MM.1S (cell line): ENCODE measurements around the gene ELF3.
"Not testable (repeated sequence)": the region's sequence is repeated elsewhere in the genome, so short reads cannot be mapped to it uniquely, and the experiment has no call there.

Experiments used
- DNase-seq: peaks from one replicate; pipeline ENCODE4 v3.0.0-alpha.2; 2015
- H2AFZ ChIP-seq: fragments of 300-600 bp; sonication (generic); 2 replicates; pipeline ENCODE4 v1.6.0; 2016; ENCODE audit warnings: antibody characterized with exemption, low read length
- H3F3A ChIP-seq: fragments of 300-600 bp; sonication (generic); 2 replicates; pipeline ENCODE4 v1.6.1; 2016; ENCODE audit warnings: mild to moderate bottlenecking, antibody characterized with exemption, low read length, moderate library complexity, mixed read lengths; ENCODE audit not compliant: insufficient read depth
- H3K27ac ChIP-seq: fragments of 300-600 bp; sonication (generic); 2 replicates; pipeline ENCODE4 v1.5.1; 2016; ENCODE audit warnings: mild to moderate bottlenecking, low read length
- H3K27me3 ChIP-seq: fragments of 300-600 bp; sonication (generic); replicated peaks from 2 replicates; pipeline ENCODE4 v1.6.0; 2016; ENCODE audit warnings: low read length; ENCODE audit not compliant: insufficient read depth
- H3K36me3 ChIP-seq: fragments of 300-600 bp; sonication (generic); replicated peaks from 2 replicates; pipeline ENCODE4 v1.6.1; 2016; ENCODE audit warnings: mild to moderate bottlenecking, low read length, mixed read lengths; ENCODE audit not compliant: insufficient read depth
- H3K4me1 ChIP-seq: fragments of 300-600 bp; sonication (generic); 2 replicates; pipeline ENCODE4 v1.6.1; 2016; ENCODE audit warnings: low read length, mixed read lengths
- H3K4me2 ChIP-seq: fragments of 300-600 bp; sonication (generic); 2 replicates; pipeline ENCODE4 v1.6.0; 2016; ENCODE audit warnings: low read depth, low read length
- H3K4me3 ChIP-seq: fragments of 300-600 bp; sonication (generic); 2 replicates; pipeline ENCODE4 v1.5.1; 2016; ENCODE audit warnings: low read length, mixed read lengths
- H3K79me2 ChIP-seq: fragments of 300-600 bp; sonication (generic); 2 replicates; pipeline ENCODE4 v1.6.1; 2016; ENCODE audit warnings: mixed run types, low read length, mixed read lengths
- H3K9ac ChIP-seq: fragments of 300-600 bp; sonication (generic); 2 replicates; pipeline ENCODE4 v1.6.1; 2016; ENCODE audit warnings: low read length, mixed read lengths
- H3K9me2 ChIP-seq: fragments of 300-600 bp; sonication (generic); replicated peaks from 2 replicates; pipeline ENCODE4 v1.6.1; 2016; ENCODE audit warnings: mild to moderate bottlenecking, low read length, mixed read lengths; ENCODE audit not compliant: insufficient read depth
- H3K9me3 ChIP-seq: fragments of 300-600 bp; sonication (generic); replicated peaks from 2 replicates; pipeline ENCODE4 v1.6.1; 2016; ENCODE audit warnings: mild to moderate bottlenecking, low read length, mixed read lengths; ENCODE audit not compliant: insufficient read depth
- H4K20me1 ChIP-seq: fragments of 300-600 bp; sonication (generic); 2 replicates; pipeline ENCODE4 v1.6.1; 2016; ENCODE audit warnings: mild to moderate bottlenecking, low read length, moderate library complexity, mixed read lengths; ENCODE audit not compliant: insufficient read depth
- EZH2 ChIP-seq: fragments of 300-600 bp; sonication (generic); optimal IDR thresholded peaks from 2 replicates; pipeline ENCODE3; 2017; ENCODE audit warnings: low read depth, mild to moderate bottlenecking, antibody characterized with exemption, low read length, mixed read lengths
- EZH2phosphoT487 ChIP-seq: fragments of 300-600 bp; sonication (generic); IDR thresholded peaks from 2 replicates; pipeline ENCODE4 v1.6.1; 2018; ENCODE audit warnings: antibody characterized with exemption, low read length
- TF ChIP-seq, protein P1 (sequence below): fragments of 300-600 bp; sonication (generic); IDR thresholded peaks from 2 replicates; pipeline ENCODE4 v1.5.1; 2016; ENCODE audit warnings: antibody characterized with exemption, low read length, mixed read lengths

ELF3 gene

GRCh38 chr1:202056644-202057334 is 46.4 kb downstream of the ELF3 start:
- TF ChIP-seq, protein P1, sequence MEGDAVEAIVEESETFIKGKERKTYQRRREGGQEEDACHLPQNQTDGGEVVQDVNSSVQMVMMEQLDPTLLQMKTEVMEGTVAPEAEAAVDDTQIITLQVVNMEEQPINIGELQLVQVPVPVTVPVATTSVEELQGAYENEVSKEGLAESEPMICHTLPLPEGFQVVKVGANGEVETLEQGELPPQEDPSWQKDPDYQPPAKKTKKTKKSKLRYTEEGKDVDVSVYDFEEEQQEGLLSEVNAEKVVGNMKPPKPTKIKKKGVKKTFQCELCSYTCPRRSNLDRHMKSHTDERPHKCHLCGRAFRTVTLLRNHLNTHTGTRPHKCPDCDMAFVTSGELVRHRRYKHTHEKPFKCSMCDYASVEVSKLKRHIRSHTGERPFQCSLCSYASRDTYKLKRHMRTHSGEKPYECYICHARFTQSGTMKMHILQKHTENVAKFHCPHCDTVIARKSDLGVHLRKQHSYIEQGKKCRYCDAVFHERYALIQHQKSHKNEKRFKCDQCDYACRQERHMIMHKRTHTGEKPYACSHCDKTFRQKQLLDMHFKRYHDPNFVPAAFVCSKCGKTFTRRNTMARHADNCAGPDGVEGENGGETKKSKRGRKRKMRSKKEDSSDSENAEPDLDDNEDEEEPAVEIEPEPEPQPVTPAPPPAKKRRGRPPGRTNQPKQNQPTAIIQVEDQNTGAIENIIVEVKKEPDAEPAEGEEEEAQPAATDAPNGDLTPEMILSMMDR: no peak
- TF ChIP-seq EZH2phosphoT487 (no peak), EZH2 (no peak)
- Histone ChIP-seq H3F3A (no peaks in the 10 kb centered on the region), H4K20me1 (no peaks in the 10 kb centered on the region), H3K9me2 (no peaks in the 10 kb centered on the region), H3K36me3 (no peaks in the 10 kb centered on the region), H3K27me3 (no peaks in the 10 kb centered on the region), H3K79me2 (no peaks in the 10 kb centered on the region), H3K27ac (no peak overlapping the region), H3K4me3 (no peak overlapping the region), H3K9me3 (no peaks in the 10 kb centered on the region), H3K4me1 (no peaks in the 10 kb centered on the region), H3K4me2 (no peak overlapping the region), H3K9ac (no peak overlapping the region), H2AFZ (no peak overlapping the region)
- no peak for DNase-seq

DNA sequence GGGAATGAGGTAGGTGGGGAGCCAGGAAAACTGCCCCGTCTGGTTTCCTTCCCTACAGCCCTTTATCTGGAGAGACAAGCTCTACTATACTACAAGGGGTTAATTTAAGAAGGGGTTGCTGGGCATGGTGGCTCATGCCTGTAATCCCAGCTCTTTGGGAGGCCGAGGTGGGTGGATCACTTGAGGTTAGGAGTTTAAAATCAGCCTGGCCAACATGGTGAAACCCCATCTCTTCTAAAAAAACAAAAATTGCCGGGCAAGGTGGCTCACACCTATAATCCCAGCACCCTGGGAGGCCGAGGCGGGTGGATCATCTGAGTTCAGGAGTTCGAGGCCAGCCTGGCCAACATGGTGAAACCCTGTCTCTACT is 46.9 kb downstream of the ELF3 start:
- H3K9me3 ChIP-seq, H3K36me3 ChIP-seq, H3K27me3 ChIP-seq, H3K79me2 ChIP-seq, H4K20me1 ChIP-seq, H3K9me2 ChIP-seq, H3K4me2 ChIP-seq, H3F3A ChIP-seq, H3K27ac ChIP-seq, DNase-seq, H3K9ac ChIP-seq, H3K4me1 ChIP-seq, H2AFZ ChIP-seq, H3K4me3 ChIP-seq: not testable (repeated sequence)

DNA sequence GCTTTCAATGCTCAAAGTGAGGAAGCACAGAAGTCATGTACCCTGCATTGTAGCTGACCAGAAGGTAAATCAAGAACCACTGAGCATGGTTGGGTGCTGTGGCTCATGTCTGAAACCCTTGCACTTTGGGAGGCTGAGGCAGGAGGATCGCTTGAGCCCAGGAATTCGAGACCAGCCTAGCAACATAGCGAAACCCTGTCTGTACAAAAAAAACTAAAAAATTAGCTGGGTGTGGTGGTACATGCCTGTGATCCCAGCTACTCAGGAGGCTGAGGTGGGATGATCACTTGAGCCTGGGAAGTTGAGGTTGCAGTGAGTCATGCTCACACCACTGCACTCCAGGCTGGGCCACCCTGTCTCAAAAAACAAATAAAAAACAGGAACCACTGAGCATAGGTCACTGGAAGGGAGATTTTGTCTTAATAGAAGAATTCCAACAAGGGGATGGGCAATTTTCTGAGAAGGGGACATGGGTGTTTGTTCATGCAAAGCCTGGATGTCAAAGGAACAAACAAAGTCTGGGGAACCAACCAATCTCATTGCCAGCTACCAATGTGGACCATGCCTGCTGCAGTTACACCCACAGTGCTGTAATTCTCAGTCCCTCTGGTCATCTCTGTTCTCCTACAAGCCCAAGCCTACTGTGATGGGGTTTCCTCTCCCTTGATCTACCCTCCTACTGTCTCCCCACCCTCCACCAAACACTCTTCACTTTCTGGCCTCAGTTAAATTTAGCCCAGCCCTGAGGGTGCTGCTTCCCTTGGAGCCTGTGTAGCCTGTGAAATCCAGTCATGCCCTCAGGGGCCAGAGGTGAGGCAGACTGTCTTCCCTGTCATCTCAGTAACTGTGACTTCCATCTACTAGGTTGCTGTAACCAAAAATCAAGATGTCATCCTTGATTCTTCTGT is 47.9 kb downstream of the ELF3 start:
- TF ChIP-seq EZH2 (no peak), EZH2phosphoT487 (no peak)
- TF ChIP-seq, protein P1: no peak
- no peak for DNase-seq
- Histone ChIP-seq H3K9ac (no peak overlapping the region), H2AFZ (no peak overlapping the region), H3K4me1 (no peaks in the 10 kb centered on the region), H3K27ac (no peak overlapping the region), H3K36me3 (no peaks in the 10 kb centered on the region), H3K27me3 (no peaks in the 10 kb centered on the region), H4K20me1 (no peaks in the 10 kb centered on the region), H3K4me3 (no peak overlapping the region), H3F3A (no peaks in the 10 kb centered on the region), H3K9me3 (no peaks in the 10 kb centered on the region), H3K79me2 (no peaks in the 10 kb centered on the region), H3K9me2 (no peaks in the 10 kb centered on the region), H3K4me2 (no peak overlapping the region)

DNA sequence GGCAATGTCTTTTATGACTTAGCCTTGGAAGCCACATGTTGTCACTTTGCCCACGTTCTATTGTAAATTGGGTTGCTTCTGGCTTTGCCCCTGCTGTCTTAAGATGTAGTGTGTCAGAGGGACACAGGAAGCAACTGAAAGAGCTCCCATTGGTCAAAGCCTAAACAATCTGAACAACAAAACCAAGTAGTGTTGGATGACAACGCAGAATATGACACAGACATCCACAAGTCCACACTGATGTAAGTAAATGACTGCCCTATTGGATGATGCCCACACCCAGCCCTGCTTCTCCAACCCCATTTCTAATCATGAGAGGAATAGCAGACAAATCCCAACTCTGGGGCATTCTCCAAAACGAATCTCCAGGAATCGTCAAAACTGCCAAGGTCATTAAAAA is 50.7 kb downstream of the ELF3 start:
- no peak overlapping the region for H3K27ac ChIP-seq

GRCh38 chr1:202061787-202062186 is 51.4 kb downstream of the ELF3 start:
- not testable (repeated sequence) for H3K36me3 ChIP-seq, H3F3A ChIP-seq, H3K9ac ChIP-seq, H3K27ac ChIP-seq, H3K4me3 ChIP-seq, H4K20me1 ChIP-seq, H3K4me1 ChIP-seq, H3K4me2 ChIP-seq, H3K27me3 ChIP-seq, H3K9me3 ChIP-seq, DNase-seq, H2AFZ ChIP-seq, H3K9me2 ChIP-seq, H3K79me2 ChIP-seq

More for the DNA sequence above, 50.7 kb downstream of the ELF3 start:
- Histone ChIP-seq H3K9ac (no peak overlapping the region), H2AFZ (no peak overlapping the region), H3K4me3 (no peak overlapping the region), H3K9me3 (no peaks in the 10 kb centered on the region), H3F3A (no peaks in the 10 kb centered on the region), H3K9me2 (no peaks in the 10 kb centered on the region), H3K4me1 (no peaks in the 10 kb centered on the region), H3K27me3 (no peaks in the 10 kb centered on the region), H4K20me1 (no peaks in the 10 kb centered on the region), H3K79me2 (no peaks in the 10 kb centered on the region), H3K4me2 (no peak overlapping the region), H3K36me3 (no peaks in the 10 kb centered on the region)
- DNase-seq: no peak
- no peak for TF ChIP-seq EZH2phosphoT487
- TF ChIP-seq, protein P1: no peak
